Measurements from ENCODE around the gene MUC3A.
"Not testable (repeated sequence)": the region's sequence is repeated elsewhere in the genome, so short reads cannot be mapped to it uniquely, and the experiment has no call there.

MUC3A gene, protein sequence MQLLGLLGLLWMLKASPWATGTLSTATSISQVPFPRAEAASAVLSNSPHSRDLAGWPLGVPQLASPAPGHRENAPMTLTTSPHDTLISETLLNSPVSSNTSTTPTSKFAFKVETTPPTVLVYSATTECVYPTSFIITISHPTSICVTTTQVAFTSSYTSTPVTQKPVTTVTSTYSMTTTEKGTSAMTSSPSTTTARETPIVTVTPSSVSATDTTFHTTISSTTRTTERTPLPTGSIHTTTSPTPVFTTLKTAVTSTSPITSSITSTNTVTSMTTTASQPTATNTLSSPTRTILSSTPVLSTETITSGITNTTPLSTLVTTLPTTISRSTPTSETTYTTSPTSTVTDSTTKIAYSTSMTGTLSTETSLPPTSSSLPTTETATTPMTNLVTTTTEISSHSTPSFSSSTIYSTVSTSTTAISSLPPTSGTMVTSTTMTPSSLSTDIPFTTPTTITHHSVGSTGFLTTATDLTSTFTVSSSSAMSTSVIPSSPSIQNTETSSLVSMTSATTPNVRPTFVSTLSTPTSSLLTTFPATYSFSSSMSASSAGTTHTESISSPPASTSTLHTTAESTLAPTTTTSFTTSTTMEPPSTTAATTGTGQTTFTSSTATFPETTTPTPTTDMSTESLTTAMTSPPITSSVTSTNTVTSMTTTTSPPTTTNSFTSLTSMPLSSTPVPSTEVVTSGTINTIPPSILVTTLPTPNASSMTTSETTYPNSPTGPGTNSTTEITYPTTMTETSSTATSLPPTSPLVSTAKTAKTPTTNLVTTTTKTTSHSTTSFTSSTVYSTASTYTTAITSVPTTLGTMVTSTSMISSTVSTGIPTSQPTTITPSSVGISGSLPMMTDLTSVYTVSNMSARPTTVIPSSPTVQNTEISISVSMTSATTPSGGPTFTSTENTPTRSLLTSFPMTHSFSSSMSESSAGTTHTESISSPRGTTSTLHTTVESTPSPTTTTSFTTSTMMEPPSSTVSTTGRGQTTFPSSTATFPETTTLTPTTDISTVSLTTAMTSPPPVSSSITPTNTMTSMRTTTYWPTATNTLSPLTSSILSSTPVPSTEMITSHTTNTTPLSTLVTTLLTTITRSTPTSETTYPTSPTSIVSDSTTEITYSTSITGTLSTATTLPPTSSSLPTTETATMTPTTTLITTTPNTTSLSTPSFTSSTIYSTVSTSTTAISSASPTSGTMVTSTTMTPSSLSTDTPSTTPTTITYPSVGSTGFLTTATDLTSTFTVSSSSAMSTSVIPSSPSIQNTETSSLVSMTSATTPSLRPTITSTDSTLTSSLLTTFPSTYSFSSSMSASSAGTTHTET (N-terminal part only)

DNA sequence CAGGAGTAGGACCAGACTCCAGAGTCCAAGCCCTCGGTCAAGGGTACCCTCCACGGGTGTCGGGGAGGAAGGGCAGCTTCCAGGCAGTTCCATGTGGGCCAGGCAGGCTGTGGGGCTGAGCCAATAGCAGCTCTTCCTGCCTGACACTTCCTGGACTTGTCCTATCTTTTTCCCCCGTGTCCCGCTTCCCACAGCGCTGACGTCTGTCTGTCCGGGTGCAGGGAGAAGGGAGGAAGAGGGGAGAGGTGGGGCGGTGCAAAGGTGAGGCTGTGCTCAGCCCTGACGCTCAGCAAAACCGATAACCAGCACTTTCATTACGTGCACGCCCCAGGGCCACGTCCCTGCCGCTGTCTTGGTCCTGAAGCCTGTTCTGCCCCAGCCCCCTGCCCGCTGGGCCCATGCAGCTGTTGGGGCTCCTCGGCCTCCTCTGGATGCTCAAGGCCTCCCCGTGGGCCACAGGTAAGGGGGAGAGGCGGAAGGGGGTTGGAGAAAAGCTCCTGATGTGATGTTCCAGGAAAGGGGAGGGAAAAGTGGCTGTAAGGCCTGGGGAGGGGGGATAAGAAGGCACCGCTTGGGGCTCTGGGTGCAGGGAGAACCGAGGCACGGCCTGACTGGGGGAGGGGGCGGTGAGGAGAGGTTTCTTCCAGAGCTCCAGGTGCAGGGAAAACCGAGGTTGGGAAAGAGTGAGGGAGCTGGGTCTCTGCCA, at the start of gene MUC3A:
Gene MUC3A (plus strand): TSS at position 308 of the 706 bp plus-strand sequence. CDS start 91 bp downstream, at position 399.
- Histone ChIP-seq H3K9ac (ENCODE audit: low read depth, low read length) (peak within 1 kb of the TSS; percentile 34), H3K9me3 (ENCODE audit: control insufficient read depth, insufficient read depth, low read length) (no peaks in the 10 kb centered on the region), H3K4me1 (ENCODE audit: insufficient read depth, low read length) (peaks cover 10% of the 10 kb centered on the region), H3K36me3 (ENCODE audit: insufficient read depth, low read length) (no peaks in the 10 kb centered on the region)

DNA sequence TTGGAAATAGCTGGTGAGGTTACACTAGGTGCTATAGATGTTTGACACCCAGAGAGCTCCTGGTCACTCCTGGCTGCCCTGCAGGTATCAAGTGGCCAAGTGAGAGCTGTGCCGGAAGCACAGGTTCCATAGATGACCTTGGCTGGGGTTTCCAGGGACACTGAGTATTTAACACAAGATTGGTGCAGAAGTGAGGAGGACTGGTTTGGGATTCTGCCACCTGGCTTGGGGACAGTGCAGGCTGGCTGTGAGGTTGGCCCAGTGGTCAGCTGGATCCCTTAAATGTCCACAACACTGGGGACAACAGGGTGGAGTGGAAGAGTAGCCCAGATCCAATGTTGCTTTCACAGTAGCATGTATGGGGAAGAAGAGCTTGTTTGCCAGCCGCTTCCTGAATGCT, 48.4 kb upstream of the MUC3A start:
- Histone ChIP-seq H3K4me1 (ENCODE audit: insufficient read depth, low read length) (no peaks in the 10 kb centered on the region), H3K36me3 (ENCODE audit: insufficient read depth, low read length) (no peaks in the 10 kb centered on the region), H3K9ac (ENCODE audit: low read depth, low read length) (no peak overlapping the region), H3K9me3 (ENCODE audit: control insufficient read depth, insufficient read depth, low read length) (no peaks in the 10 kb centered on the region)

DNA sequence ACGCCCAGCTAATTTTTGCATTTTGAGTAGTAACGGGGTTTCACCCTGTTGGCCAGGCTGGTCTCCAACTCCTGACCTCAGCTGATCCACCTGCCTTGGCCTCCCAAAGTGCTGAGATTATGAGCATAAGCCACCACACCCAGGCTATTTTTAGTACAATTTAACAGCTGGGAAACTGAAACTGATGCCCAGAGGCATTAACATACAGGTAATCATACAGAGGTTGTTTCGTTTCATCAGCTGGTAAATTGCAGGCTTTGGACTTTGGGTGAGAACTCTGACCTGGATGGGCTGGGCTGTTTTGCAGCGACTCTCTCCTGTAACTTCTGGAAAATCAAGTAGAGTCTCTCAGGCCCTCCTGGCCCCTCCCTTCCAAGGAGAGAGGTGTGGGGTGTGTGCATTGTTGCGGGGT, 47.4 kb upstream of the MUC3A start:
- no peak overlapping the region for H3K9ac ChIP-seq (ENCODE audit: low read depth, low read length)
- no peaks in the 10 kb centered on the region for H3K4me1 ChIP-seq (ENCODE audit: insufficient read depth, low read length)
- no peaks in the 10 kb centered on the region for H3K9me3 ChIP-seq (ENCODE audit: control insufficient read depth, insufficient read depth, low read length)
- H3K36me3 ChIP-seq (ENCODE audit: insufficient read depth, low read length) = no peaks in the 10 kb centered on the region

DNA sequence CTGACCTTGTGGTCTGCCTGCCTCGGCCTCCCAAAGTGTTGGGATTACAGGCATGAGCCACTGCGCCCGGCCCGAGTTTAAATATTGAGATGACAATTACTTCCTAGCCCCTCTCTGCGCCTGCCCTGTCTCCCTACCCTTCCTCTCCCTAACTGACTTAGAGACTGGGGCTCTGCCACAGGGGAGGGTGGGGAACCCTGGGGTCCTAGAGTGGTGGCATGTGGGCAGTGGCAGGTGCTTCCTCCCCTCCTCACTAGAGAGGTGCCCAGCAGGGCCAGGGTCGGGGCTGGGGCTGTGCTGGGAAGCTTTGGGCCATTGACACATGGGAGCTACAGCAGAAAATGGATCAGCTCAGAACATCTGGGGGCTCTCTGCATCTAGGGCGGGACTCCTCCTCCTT, 46.7 kb upstream of the MUC3A start:
- no peaks in the 10 kb centered on the region for H3K4me1 ChIP-seq (ENCODE audit: insufficient read depth, low read length)
- no peaks in the 10 kb centered on the region for H3K9me3 ChIP-seq (ENCODE audit: control insufficient read depth, insufficient read depth, low read length)
- no peak overlapping the region for H3K9ac ChIP-seq (ENCODE audit: low read depth, low read length)
- H3K36me3 ChIP-seq (ENCODE audit: insufficient read depth, low read length) = no peaks in the 10 kb centered on the region

DNA sequence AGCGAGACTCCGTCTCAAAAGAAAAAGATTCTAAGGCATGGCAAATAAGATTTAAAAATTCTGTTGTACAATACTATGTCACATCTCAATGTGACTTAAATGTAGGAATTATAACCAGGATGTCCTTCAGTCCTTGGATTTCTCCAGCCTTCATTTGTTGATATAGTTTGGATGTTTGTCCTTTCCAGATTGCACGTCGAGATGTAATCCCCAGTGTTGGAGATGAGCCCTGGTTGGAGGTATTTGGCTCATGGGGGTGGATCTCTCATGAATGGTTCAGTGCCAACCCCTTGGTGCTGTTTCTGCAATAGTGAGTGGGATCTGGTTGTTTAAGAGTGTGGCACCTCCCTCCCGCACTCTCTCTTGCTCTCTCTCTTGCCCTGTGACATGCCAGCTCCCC, 40.8 kb upstream of the MUC3A start:
- Histone ChIP-seq H3K4me1 (ENCODE audit: insufficient read depth, low read length) (no peaks in the 10 kb centered on the region), H3K9ac (ENCODE audit: low read depth, low read length) (no peak overlapping the region), H3K36me3 (ENCODE audit: insufficient read depth, low read length) (no peaks in the 10 kb centered on the region), H3K9me3 (ENCODE audit: control insufficient read depth, insufficient read depth, low read length) (no peaks in the 10 kb centered on the region)

DNA sequence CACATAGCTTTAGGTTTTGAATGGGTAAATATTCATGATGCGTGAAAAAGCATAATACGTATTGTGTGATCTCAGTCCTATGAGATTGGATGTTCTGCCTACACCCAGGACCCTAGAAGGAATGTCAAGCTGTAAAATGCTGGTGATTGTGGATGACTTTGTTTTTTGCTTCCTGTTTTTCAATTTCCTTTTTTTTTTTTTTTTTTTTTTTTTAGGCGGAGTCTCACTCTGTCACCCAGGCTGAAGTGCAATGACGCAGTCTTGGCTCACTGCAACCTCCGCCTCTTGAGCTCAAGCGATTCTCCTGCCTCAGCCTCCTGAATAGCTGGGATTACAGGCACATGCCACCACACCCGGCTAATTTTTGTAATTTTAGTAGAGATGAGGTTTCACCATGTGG, 38.9 kb upstream of the MUC3A start:
- H3K4me1 ChIP-seq (ENCODE audit: insufficient read depth, low read length); H3K9ac ChIP-seq (ENCODE audit: low read depth, low read length); H3K36me3 ChIP-seq (ENCODE audit: insufficient read depth, low read length); H3K9me3 ChIP-seq (ENCODE audit: control insufficient read depth, insufficient read depth, low read length): not testable (repeated sequence)

DNA sequence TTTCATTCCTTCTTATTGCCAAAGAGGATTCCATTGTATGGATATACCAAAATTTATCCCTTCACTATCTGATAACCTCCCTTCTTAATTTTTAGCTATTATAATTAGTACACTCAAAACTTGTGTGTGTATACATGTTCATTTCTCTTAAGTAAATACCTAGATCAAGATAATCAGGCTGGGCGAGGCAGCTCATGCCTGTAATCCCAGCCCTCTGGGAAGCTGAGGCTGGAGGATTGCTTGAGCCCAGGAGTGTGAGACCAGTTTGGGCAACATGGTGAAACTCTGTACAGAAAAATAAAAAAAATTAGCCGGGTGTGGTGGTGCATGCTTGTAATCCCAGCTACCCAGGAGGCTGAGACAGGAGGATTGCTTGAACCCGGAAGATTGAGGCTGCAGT, 37.9 kb upstream of the MUC3A start:
- Histone ChIP-seq H3K9ac (ENCODE audit: low read depth, low read length) (no peak overlapping the region), H3K36me3 (ENCODE audit: insufficient read depth, low read length) (no peaks in the 10 kb centered on the region), H3K4me1 (ENCODE audit: insufficient read depth, low read length) (peaks cover 4% of the 10 kb centered on the region; the same call in 1 of the 2 replicates), H3K9me3 (ENCODE audit: control insufficient read depth, insufficient read depth, low read length) (no peaks in the 10 kb centered on the region)

DNA sequence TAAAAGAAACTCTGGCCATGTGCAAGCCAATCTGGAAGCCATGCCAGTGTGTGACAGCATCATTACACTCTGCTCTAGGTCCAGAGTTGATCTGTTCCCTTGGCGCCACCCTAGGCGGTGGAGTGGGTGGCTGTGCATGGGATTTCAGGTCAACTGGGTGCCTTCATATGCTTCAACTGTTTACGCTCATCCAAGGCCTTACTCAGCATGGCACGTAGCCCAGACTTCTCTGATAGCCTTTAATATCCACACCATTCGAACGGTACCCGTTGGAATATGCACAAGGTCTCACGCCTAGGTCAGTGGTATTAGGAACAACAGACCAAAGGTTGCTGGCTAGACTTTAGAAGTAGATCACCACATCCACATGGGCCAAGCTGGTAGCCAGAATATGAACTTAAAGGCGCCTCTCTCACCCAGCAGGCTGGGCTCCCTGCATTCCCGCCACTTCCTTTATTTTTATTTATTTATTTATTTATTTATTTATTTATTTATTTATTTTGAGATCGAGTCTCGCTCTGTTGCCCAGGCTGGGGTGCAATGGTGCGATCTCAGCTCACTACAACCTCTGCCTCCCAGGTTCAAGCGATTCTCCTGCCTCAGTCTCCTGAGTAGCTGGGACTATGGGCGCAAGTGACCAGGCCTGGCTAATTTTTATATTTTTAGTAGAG, 35.0 kb upstream of the MUC3A start:
- no peaks in the 10 kb centered on the region for H3K9me3 ChIP-seq (ENCODE audit: control insufficient read depth, insufficient read depth, low read length)
- H3K9ac ChIP-seq (ENCODE audit: low read depth, low read length) = no peak overlapping the region
- H3K4me1 ChIP-seq (ENCODE audit: insufficient read depth, low read length) = peaks cover 9% of the 10 kb centered on the region; the same call in 1 of the 2 replicates
- no peaks in the 10 kb centered on the region for H3K36me3 ChIP-seq (ENCODE audit: insufficient read depth, low read length)

DNA sequence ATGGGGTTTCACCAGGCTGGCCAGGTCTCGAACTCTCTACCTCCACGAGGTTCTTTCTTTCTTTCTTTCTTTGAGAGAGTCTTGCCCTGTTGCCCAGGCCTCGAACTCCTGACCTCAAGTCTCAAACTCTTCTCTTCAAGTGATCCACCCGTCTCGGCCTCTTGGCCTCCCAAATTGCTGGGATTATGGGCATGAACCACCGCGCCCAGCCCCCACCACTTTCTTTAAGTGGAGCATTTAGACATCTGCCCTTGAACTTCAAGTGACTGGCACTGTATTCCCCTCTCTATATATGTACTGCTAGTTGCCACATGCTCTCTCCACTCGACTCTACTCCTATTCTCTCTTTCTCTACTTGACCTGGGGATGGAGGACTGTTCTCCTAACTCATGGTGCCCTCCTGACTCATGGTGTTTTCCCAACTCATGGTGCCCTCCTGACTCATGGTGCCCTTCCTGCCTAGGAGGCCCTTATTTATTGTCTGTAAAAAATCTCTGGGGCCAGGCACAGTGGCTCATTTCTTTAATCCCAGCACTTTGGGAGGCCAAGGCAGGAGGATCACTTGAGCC, 34.4 kb upstream of the MUC3A start:
- Histone ChIP-seq H3K4me1 (ENCODE audit: insufficient read depth, low read length) (peaks cover 9% of the 10 kb centered on the region; the same call in 1 of the 2 replicates), H3K9me3 (ENCODE audit: control insufficient read depth, insufficient read depth, low read length) (no peaks in the 10 kb centered on the region), H3K36me3 (ENCODE audit: insufficient read depth, low read length) (no peaks in the 10 kb centered on the region), H3K9ac (ENCODE audit: low read depth, low read length) (no peak overlapping the region)

DNA sequence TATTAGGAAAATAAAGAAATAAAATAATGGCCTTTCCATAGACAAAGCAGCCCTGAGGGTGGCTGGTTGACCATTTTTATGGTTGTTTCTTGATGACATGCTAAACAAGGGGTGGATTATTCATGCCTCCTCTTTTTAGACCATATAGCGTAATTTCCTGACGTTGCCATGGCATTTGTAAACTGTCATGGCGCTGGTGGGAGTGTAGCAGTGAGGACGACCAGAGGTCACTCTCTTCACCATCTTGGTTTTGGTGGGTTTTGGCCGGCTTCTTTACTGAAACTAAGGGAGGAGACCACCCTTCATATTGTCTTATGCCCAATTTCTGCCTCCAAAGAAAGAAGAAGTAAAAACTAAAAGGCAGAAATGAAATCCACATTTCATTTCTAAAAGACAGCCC, 30.0 kb upstream of the MUC3A start:
- peaks cover 15% of the 10 kb centered on the region for H3K4me1 ChIP-seq (ENCODE audit: insufficient read depth, low read length)
- H3K9ac ChIP-seq (ENCODE audit: low read depth, low read length); H3K9me3 ChIP-seq (ENCODE audit: control insufficient read depth, insufficient read depth, low read length): not testable (repeated sequence)

DNA sequence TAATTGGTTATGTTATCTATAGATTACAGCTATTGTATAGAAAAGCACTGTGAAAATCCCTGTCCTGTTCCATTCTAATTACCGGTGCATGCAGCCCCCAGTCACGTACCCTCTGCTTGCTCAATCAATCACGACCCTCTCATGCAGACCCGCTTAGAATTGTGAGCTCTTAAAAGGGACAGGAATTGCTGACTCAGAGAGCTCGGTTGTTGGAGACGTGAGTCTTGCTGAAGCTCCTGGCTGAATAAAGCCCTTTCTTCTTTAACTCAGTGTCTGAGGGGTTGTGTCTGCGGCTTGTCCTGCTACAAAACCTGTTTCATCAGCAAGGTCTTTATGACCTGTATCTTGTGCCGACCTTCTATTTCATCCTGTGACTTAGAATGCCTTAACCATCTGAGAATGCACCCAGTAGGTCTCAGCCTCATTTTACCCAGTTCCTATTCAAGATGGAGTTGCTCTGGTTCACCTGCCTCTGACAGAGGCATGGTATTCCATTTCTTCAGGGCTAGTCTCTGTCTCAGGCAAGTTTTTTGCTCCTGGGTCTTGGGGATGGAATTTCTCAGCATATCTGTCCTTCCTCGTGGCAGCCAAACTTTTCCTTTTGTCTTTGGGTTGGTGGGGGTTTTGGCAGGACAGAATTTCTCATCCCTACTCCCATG, 29.4 kb upstream of the MUC3A start:
- peaks cover 15% of the 10 kb centered on the region for H3K4me1 ChIP-seq (ENCODE audit: insufficient read depth, low read length)
- not testable (repeated sequence) for H3K9me3 ChIP-seq (ENCODE audit: control insufficient read depth, insufficient read depth, low read length); H3K36me3 ChIP-seq (ENCODE audit: insufficient read depth, low read length); H3K9ac ChIP-seq (ENCODE audit: low read depth, low read length)

More for the DNA sequence above, 30.0 kb upstream of the MUC3A start:
- H3K36me3 ChIP-seq (ENCODE audit: insufficient read depth, low read length) = not testable (repeated sequence)

DNA sequence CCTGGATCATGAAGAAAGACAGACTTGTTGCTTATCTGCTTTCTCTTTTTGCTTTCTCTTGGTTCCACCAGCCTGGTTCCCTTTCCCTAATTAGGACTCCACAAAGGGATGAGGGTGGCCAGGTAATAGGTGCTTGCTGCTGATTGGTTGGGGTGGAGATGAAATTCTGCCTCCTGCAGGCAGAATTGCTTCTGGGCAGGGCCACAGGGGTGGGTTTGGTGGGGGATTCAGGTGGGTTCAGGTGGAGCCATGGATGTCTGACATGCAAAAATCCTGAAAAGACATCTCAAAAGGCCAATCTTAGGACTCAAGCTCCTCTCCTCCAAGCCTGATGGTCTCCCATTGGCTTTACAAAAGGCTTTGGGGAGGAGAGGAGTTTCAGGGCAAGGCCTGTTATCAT, 28.3 kb upstream of the MUC3A start:
- H3K36me3 ChIP-seq (ENCODE audit: insufficient read depth, low read length) = no peaks in the 10 kb centered on the region; the same call in 1 of the 2 replicates
- peaks cover 15% of the 10 kb centered on the region for H3K4me1 ChIP-seq (ENCODE audit: insufficient read depth, low read length)
- H3K9me3 ChIP-seq (ENCODE audit: control insufficient read depth, insufficient read depth, low read length) = no peaks in the 10 kb centered on the region
- H3K9ac ChIP-seq (ENCODE audit: low read depth, low read length) = no peak overlapping the region

DNA sequence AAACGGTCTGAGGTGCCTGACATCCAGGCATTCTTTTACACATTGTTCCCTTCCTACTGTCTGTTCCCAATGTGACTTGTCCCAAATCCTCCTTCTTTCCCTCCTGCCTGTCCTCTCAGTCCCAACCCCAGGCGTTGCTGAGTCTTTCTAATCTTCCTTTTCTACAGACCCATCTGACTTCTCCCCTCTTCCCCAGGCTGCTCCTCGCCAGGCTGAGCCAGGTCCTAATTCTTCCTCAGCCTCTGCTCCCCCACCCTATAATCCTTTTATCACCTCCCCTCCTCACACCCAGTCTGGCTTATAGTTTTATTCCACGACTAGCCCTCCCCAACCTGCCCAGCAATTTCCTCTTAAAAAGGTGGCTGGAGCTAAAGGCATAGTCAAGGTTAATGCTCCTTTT, 25.7 kb upstream of the MUC3A start:
- not testable (repeated sequence) for H3K36me3 ChIP-seq (ENCODE audit: insufficient read depth, low read length); H3K9me3 ChIP-seq (ENCODE audit: control insufficient read depth, insufficient read depth, low read length); H3K9ac ChIP-seq (ENCODE audit: low read depth, low read length)
- peaks cover 11% of the 10 kb centered on the region for H3K4me1 ChIP-seq (ENCODE audit: insufficient read depth, low read length)
